Measurements from ENCODE around the gene SLCO4A1.

SLCO4A1 gene

DNA sequence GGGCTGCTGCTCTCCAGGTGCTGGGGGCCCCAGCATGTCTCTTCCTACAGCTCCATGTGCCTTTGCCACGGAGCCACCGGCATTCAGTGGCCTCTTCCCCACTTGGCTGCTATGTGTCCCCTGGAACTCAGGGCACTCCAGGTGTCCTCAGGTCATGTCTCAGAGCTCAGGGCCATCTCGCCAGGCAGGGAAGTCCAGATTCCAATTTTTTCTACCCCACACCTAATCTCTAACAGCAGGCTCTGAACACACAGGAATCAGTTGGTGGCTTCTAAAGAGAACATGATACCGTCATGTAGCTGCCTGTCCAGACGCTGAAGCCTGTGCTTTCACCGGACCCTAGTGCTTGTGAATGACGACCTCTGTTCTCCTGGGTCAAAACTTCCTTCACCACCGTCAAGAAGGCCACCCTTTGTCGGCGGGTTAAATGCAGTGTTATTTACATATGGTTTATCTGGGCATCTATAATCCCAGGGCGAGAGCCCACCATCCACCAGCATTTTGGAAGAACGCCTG is 4.2 kb upstream of the SLCO4A1 start:
- no peak for DNase-seq

DNA sequence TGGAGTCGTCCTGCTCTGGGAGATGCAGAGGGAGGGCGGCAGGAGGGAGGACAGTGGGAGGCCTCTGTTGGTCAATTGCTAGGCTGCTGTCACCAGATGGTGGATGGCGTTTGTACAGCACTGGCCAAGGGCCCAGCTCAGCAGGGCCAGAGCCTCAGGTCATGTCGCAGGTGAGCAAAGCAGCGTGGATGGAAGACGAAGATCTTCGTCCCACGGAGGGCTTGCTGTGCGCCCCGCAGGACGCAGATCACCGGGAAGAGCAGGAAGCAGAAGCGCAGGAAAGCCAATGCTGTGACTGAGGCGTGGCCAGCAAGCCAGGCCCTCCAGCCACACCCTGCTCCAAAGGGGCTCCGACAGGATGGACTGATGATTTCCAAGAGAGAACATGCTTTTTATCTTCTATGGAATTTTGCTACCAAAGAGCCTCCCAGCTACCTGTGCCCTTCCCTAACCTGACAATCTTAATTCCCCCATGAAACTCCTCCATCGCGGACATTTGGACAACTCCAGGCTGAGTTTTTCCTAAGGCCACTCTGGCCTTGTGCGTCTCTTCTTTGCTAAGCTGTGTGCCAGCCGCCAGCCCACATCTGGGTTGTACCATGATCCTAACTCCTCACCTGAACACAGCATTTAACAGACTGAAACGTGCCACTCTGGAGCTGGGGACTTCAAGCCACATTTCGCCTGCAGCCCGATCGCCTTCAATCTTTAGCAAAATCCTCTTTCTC is 3.5 kb upstream of the SLCO4A1 start:
- no peak for DNase-seq

DNA sequence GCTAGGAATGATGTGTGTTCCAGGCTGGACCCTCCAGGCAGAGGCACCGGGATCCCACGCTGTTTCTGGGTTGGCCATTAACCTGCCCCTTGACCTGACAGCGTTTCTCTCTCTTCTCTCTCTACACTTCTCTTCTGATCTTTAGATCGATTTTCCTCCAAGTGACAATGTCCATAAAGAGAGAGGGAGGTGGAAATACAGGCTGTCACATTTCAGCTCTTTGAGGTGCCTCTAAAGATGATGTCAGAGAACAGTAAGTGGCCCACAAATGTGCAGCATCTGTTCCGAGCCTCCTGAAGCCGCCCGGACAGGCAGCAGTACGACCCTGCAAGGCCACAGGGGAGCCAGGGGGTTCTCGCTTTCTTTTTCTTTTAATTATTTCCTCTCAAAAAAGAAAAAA is 2.5 kb upstream of the SLCO4A1 start:
- DNase-seq = no peak

DNA sequence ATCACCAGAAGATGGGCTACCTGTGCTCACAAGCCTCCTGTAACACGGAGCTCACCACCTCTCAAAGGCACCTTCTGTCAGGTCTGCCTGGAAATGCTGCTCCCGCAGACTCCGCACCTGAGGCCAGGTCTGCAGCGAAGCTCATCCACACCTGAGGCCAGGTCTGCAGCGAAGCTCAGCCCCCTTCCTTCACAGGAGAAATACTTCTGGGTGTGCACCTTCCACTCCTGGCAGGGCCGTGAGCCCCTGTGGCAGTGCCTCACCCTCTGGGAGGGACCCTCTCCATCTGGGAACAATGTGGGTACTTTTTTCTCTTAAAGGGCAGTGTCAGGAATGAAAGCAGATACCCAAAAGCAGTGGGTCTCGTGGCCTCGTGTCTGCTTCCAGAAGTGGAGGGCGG is 1.4 kb upstream of the SLCO4A1 start:
- no peak for DNase-seq

DNA sequence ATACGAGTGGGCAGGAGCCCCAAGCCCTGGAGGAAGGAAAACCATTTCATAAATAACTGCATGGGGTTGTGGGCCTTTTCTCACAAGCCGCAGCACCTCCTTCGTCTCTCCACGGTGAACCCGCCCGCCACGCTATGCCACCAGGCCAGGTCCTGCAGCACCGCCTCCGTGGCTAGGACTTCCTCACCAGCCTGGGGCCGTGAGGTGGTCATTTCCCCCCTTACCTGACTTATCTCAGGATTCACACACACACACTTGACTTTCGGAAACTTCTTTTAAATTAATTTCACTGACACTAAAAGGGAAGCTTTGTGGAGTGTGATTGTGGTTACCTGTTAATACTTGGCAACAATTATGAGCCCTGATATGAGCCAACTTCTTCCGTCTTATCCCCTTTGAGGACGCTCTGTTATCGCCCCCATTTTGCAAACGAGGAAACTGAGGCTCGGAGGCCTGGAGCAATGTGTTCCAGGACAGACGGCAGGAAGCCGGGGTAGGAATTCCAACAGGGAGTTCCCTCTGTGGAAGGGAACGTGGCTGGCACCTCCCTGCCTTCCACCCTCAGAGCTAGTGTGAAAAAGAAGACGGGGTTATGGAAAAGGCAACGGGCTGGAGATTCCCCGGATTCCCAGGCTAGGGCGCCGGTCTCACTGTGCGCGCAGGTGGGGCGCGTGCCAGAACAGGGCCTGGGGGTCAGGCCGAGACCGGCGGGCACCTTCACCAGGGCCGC is 817 bp upstream of the SLCO4A1 start:
- no peak for DNase-seq

DNA sequence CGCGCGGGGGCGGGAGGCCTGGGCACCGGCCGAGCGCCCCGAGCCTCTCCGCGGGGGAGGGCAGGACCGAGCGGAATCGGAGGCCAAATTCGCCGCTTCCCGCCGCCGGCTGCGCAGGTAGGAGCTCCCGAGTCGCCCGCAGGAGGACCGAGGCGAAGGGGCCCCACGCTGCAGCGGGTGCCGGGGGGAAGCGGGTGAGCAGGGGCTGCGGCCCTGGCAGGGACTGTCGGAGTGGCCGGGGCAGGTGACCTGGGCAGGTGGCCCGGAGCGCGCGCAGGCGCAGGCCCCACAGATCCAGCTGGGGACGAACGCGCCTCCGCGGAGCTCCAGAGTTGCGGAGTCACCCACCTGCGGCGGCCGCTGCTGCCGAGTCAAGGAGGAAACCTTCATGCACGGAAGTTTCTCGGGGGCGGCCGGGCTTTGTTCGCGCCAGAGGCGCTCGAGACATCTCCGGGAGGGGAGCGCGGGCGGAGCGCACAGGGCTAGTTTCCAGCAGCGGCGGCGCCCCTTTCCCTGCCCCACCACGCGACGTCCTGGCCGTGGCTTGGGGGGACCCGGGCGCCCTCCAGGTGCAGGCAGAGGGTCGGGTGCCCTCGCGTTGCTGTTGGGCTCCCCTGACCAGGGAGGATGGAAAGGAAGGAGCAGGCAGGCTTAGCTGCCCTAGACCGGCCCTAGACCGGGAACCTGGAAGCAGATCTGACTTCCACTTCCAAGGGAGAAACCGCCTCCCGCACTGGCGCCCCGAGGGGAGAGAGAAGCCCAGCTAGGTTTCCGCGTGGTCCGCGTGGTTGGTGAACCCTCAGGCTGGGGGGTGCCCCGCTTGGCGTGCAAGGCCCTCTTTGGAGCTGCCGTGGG is 590 bp downstream of the SLCO4A1 start:
- peak; percentile 68 for DNase-seq

DNA sequence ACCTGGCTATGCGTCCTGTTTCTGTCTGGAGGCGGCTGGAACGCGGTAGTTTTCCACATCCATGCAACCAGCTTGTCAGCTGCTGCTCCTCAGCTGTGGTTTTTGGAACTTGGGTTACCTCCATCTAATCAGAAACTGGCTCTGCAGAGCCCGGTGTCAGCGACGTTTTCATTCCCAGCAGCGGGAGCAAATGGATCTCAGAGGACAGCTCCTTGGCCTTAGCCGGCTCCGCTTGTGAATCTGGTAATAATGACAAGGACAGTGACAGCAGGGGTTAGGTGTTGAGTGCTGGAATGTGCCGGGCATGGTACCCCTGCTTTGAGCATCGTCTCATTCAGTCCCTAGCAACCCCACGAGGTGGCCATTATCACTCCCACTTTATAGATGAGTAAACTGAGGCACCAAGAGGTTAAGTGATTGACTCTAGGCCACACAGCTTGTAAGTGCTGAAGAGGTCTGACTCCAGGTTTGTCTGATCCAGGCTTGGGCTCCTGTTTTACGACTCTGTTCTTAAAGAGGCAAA is 1.3 kb downstream of the SLCO4A1 start:
- no peak for DNase-seq

DNA sequence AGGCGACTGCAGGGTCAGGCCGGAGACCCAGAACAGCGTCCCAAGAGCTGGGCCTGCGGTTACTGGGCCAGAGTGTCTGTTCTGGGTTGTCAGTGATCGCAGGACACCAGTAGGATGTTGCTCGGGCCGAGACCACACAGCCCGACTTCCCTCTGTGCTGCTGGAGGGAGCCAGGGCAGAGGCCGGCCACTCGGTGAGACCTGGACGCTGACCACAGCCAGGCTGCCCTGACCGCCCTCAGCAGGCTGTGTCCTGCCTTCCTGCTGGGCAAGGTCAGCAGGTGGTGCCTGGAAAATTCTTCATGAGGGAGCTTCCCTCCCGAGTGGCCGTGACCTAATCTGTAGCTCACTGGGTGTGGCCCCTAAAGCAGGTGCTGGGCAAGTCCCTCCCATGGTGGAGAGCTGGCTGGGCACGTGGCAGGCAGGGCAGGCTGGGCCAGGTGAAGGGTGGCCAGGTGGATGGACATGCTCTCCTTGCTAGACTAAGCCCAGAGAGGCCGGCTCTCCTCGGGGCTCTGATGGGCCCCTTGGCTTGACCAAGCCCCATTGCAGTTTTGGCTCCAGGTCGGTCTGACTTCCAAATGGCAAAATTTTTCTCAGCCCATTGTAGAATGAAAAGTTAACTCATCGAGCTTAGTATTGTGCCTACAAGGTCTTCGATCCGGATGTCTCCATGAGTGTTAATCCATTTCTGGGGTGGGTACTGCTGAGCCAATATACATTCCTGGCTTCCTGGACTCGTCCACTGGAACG is 1.9 kb downstream of the SLCO4A1 start:
- DNase-seq = no peak

DNA sequence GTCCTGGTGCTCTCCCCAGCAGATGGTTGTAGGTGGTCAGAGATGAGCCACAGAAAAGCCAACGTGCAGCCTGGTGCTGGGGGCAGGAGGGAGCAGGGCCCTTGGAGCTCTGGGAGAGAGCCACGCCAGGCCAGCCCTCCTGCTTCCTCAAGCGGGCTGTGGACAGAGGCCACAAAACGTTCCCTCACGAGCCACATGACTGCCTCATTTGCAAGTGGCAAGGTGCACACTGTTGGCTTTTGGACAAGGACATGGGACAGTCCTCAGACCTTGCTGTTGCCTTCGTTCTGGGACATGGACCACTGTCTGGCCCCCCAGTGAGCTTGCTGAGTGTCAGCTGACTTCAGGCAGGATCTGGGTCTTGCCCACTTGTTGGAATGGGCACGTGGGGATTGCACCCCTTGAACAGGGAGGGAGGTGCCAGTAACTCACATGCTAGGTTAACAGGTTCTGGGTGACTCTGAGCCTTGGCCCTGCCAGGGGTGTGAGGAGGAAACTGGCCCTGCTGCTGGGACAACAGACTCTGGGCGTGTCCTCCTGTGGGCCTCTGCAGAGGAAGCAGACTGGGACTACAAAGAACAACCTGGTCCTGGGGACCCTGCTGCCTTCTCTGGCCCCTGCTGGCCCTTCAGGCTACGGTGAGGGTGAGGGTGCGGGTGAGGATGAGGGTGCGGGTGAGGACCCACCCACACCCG is 2.6 kb downstream of the SLCO4A1 start:
- DNase-seq = no peak

DNA sequence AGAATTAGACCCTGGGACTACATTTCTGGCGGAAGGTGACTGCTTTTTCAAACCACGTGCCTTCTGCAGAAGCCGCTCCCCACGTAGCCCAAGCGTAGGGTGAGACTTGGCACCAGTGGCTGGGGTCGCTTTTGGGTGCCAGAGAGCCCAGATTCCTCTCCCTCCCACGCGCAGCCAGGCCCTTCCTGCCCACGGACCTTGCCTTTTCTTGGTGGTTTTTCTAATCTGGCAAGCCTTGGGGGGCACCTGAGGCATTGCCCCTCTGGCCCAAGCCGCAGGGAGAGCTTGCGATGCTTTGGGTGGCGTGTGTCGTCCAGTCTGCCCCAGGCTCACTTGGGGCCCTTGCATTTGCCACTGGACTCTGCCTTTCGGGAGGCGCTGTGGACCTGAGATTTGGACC is 3.3 kb downstream of the SLCO4A1 start:
- DNase-seq = no peak

DNA sequence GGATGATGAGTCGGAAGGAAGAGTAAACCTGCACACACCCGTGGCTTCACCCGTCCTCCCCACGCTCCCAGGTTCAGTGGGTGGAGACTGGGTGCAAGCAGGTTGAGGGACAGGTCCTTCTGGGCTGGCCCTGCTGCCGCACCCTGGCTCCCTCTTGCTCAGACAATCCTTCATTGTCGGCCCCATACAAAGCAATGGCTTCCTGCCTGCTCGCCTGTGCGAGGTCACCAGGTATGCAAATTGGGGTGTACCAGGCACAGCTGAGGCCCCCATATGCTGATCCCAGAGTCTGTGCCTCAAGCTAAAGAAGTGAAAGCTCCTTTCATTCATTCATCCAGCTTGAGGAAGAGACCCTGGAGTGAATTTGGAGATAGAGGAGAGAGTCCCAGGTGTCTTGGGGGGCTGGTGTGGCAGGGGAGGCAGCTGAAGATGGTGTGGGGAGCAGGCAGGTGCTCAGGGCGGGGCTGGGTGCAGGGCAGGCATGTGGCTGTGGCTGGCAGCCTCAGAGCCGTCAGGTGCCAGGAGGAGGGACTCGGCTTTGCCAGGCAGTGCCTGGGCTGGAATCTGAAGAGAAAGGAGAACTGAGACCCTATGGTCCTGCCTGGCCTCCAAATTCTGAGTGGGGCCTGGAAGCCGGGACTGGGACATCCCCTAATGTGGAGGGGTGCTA is 4.7 kb downstream of the SLCO4A1 start:
- DNase-seq = no peak

DNA sequence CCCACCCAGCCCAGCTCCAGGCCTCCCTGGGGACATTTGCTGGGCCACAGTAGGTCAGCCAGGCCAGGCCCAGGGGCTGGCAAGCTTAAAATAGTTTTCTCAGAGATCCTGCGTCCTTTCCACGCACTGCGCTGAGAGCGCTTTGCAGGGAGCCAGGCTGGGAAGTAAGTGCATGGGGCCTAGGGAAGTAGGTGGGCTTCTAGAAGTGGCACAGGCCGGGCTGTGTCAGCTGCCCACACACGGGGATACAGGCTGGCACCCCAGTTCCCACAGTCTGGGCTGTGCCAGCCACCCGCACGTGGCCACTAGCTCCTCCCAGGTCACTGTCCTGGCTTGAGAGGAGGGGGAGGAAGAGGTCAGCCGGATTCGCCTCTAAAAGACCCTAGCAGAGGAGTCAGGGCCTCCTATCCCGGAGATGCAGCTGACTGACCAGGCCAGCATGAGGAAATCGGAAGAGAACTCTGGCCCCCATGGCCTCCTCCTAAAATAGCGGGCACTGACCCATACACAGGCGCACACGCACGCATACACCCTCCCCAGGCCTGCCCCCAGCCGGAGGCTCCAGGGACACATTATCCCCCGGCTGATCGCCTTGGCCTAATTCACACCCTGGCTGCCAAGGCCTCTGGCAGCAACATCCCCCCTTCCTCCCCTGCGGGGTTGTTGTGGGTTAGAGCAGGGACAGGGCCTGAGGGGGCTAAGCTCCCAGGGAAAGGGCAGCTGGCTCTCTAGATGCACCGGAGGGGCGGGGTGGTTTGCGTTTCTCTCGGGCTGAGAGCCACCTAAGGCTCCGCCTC is 5.4 kb downstream of the SLCO4A1 start:
- DNase-seq = no peak

DNA sequence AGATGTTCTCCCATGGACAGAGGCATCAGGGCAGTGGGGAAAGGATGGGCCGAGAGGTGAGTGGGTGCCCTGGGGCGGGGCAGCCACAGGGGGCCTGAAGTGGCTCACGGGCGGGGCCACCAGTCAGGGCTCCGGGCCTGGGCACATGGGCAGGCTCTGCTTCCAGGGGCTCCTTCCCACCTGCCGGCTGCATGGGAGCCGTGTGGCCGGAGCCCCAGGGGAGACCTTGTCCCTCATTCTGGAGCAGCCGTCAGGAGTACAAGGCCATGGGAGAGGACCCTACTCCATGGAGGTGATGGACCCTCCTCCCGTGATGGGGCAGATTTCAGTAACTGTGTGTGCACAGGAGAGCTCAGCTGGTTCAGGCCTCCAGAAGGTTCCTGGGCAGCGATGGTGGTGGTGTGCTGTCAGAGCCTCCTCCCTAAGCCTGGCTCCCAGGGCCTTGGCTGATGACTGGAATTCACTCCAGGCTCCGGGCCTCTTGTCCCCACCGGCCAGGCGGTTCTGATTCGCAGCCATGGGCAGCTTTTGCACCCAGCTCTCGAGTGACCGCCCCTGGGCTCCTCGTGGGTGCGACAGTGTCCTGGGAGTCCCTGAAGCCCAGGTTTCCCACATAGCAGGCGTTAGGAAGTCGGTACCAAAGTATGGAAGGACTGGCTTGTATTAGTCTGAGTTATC is 6.2 kb downstream of the SLCO4A1 start:
- no peak for DNase-seq

DNA sequence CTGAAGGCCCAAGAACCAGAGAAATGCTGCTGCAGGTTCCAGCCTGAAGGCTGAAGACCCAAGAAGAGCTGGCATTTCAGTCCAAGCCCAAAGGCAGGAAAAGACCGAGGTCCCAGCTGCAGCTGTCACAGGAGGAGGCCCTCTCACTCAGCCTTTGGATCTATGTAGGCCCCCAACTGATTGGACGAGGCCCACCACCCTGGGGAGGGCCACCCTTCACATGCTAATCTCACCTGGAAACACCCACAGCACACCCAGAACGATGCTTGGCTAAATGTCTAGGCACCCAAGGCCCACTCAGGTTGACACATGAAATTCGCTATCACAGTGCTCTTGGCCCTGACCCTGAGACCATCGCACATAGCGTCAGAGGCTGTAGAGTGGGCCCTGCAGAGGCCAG is 6.8 kb downstream of the SLCO4A1 start:
- no peak for DNase-seq

DNA sequence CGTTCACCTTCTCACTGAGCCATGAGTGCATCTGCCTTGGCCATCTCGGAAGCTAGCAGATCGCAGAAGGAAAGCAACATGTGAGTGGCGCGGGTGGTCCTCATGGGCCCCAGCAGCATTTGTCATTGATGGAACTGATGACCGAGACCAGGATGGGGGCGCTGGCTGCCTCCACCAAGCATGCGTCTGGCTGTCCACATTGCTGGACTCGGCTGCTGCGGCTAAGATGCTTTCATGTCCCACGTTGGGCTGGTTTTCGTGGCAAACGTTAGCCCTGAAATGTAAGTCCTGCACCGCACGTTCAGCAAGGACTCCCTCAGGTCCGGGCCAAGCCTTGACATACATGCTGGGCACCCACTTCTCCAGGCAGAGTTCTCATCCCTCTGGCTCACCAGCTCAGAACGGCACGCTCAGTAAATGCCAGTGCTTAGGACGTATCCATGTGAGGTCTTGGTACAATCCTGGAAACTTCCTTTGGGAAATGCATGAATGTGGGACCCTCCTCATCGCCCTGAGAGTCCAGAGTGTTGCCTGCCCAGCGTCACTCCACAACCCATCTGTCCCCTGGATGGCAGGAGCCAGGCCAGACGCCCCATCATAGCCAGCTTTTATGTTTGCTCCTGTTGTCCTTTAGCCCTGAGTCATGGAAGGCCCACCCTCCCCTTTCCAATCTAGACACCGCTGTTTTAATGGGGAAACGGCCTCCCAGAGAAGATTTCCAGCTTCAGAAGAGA is 8.4 kb downstream of the SLCO4A1 start:
- DNase-seq = no peak

DNA sequence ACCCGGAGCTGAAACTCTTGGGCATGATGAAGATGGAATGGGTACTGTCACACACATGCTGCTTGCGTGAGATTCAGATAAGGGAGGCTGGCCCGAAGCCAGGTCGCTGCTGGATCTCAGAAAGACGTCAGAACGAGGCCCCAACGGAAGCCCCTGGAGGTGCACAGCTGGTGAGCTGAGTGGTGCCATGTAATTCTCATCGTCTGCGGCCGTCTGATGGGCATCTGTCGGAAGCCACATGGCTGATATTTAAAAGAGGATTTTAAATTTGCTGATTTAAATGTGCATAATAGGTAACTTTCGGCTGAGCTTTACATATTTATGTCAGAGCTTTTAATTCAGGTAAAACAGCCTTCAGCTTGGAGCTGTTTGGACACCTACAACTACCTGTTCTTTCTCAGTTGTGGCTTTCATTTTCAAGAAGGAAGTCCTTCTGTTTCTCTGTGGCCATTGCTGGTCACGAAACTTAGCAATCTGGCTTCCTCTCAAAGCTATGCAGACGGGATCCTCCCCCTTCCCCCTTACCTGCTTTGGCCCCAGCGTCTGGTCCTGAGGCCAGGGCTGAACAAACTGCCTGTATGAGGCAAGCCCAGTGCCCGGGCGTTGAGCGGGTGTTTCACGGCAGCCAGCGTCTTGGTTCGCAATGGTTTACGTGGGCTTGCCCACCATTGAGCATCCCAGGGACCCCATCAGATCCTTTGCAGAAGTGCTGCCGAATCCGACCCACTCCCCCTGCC is 9.2 kb downstream of the SLCO4A1 start:
- peak; percentile 73 for DNase-seq

DNA sequence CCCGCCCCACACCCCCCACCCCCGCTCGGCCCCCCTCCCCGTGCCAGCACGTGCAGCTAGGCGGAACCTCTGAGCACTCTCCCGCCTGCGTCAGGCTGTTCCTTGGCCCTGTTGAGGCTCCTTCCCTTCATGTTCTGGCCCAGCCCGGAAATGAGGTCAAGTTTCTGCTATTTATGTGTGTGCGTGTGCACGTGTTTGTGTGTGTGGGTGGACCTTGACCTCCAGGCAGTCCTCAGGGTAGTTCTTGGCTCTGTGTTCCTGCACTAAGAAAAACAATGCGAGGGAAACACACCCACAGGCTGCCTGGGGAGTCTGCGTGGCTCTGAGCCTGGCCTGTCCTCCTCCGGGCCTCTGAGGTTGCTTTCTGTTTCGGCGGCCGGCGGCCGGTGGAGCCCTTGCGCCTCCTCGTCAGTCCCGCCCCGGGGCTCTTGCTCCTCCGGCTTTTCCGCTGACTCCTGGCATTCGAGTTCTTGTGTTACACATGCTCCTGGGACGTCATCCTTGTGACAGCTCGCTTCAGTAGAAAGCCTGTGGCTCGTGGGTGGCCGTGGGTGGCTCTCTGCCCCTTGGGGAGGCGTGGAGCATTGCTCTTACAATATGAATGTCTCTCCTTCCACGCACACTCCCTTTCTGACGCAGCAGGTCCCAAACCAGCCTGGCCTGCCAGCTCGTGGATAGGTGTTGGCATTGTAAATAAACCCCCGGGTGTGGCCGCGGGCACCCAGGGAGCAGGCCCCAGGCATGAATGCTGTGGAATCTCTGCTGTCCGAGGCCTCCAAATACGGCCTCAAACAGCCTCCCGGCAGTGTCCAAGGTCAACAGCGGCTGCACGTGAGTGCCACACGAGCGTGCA is 10.0 kb downstream of the SLCO4A1 start:
- peak; percentile 48 for DNase-seq

Measured in activated naive CD4-positive, alpha-beta T cell treated with anti-CD3 and anti-CD28 coated beads, Interleukin-2, amount 50 U/mL, for 16 hours (primary cell).